ENCODE results near the gene PCDHB14.
"Not testable (repeated sequence)": the region's sequence is repeated elsewhere in the genome, so short reads cannot be mapped to it uniquely, and the experiment has no call there.

The PCDHB14 gene

DNA sequence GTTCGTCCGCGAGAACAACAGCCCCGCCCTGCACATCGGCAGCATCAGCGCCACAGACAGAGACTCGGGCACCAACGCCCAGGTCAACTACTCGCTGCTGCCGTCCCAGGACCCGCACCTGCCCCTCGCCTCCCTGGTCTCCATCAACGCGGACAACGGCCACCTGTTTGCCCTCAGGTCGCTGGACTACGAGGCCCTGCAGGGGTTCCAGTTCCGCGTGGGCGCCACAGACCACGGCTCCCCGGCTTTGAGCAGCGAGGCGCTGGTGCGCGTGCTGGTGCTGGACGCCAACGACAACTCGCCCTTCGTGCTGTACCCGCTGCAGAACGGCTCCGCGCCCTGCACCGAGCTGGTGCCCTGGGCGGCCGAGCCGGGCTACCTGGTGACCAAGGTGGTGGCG lies 12.9 kb upstream of the PCDHB14 start:
- not testable (repeated sequence) for DNase-seq (ENCODE audit: low read depth)

DNA sequence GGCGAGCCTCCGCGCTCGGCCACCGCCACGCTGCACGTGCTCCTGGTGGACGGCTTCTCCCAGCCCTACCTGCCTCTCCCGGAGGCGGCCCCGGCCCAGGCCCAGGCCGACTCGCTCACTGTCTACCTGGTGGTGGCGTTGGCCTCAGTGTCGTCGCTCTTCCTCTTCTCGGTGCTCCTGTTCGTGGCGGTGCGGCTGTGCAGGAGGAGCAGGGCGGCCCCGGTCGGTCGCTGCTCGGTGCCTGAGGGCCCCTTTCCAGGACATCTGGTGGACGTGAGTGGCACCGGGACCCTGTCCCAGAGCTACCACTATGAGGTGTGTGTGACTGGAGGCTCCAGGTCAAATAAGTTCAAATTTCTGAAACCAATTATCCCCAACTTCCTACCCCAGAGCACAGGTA lies 12.3 kb upstream of the PCDHB14 start:
- not testable (repeated sequence) for DNase-seq (ENCODE audit: low read depth)

DNA sequence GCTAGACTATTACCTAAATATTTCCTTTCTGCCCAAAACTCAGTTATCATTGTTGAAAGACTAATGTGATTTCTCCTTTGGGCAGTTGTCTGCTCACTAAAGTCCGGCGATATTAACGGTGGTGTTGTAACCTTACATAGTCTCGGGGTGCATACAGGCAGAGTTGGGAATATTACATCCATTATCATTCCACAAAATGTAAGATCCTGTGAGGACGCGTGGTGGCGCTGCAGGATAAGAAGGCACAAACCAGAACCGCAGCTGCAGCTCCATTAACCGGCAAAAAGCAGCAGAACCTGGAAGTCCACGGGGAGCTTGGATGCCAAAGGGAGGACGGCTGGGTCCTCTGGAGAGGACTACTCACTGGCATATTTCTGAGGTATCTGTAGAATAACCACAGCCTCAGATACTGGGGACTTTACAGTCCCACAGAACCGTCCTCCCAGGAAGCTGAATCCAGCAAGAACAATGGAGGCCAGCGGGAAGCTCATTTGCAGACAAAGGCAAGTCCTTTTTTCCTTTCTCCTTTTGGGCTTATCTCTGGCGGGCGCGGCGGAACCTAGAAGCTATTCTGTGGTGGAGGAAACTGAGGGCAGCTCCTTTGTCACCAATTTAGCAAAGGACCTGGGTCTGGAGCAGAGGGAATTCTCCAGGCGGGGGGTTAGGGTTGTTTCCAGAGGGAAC lies 9.3 kb upstream of the PCDHB14 start, which contains the start of gene PCDHB13:
TSS of gene PCDHB13 (plus strand) at position 264 of the 684 bp plus-strand sequence. CDS start at position 469, 205 bp downstream.
- DNase-seq (ENCODE audit: low read depth), result peak; percentile 19

DNA sequence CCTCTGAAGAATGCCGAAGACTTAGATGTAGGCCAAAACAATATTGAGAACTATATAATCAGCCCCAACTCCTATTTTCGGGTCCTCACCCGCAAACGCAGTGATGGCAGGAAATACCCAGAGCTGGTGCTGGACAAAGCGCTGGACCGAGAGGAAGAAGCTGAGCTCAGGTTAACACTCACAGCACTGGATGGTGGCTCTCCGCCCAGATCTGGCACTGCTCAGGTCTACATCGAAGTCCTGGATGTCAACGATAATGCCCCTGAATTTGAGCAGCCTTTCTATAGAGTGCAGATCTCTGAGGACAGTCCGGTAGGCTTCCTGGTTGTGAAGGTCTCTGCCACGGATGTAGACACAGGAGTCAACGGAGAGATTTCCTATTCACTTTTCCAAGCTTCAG lies 8.6 kb upstream of the PCDHB14 start:
- DNase-seq (ENCODE audit: low read depth), result not testable (repeated sequence)

DNA sequence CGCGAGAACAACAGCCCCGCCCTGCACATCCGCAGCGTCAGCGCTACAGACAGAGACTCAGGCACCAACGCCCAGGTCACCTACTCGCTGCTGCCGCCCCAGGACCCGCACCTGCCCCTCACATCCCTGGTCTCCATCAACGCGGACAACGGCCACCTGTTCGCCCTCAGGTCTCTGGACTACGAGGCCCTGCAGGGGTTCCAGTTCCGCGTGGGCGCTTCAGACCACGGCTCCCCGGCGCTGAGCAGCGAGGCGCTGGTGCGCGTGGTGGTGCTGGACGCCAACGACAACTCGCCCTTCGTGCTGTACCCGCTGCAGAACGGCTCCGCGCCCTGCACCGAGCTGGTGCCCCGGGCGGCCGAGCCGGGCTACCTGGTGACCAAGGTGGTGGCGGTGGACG lies 7.6 kb upstream of the PCDHB14 start:
- DNase-seq (ENCODE audit: low read depth), result not testable (repeated sequence)

DNA sequence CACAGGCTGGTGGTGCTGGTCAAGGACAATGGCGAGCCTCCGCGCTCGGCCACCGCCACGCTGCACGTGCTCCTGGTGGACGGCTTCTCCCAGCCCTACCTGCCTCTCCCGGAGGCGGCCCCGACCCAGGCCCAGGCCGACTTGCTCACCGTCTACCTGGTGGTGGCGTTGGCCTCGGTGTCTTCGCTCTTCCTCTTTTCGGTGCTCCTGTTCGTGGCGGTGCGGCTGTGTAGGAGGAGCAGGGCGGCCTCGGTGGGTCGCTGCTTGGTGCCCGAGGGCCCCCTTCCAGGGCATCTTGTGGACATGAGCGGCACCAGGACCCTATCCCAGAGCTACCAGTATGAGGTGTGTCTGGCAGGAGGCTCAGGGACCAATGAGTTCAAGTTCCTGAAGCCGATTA lies 7.1 kb upstream of the PCDHB14 start:
- DNase-seq (ENCODE audit: low read depth), result not testable (repeated sequence)

DNA sequence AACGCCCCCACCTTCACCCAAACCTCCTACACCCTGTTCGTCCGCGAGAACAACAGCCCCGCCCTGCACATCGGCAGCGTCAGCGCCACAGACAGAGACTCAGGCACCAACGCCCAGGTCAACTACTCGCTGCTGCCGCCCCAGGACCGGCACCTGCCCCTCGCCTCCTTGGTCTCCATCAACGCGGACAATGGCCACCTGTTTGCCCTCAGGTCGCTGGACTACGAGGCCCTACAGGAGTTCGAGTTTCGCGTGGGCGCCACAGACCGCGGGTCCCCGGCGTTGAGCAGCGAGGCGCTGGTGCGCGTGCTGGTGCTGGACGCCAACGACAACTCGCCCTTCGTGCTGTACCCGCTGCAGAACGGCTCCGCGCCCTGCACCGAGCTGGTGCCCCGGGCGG lies 1.7 kb downstream of the PCDHB14 start:
- not testable (repeated sequence) for DNase-seq (ENCODE audit: low read depth)

DNA sequence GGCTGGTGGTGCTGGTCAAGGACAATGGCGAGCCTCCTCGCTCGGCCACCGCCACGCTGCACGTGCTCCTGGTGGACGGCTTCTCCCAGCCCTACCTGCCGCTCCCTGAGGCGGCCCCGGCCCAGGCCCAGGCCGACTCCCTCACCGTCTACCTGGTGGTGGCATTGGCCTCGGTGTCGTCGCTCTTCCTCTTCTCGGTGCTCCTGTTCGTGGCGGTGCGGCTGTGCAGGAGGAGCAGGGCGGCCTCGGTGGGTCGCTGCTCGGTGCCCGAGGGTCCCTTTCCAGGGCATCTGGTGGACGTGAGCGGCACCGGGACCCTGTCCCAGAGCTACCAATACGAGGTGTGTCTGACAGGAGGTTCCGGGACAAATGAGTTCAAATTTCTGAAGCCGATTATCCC lies 2.3 kb downstream of the PCDHB14 start:
- DNase-seq (ENCODE audit: low read depth), result not testable (repeated sequence)

DNA sequence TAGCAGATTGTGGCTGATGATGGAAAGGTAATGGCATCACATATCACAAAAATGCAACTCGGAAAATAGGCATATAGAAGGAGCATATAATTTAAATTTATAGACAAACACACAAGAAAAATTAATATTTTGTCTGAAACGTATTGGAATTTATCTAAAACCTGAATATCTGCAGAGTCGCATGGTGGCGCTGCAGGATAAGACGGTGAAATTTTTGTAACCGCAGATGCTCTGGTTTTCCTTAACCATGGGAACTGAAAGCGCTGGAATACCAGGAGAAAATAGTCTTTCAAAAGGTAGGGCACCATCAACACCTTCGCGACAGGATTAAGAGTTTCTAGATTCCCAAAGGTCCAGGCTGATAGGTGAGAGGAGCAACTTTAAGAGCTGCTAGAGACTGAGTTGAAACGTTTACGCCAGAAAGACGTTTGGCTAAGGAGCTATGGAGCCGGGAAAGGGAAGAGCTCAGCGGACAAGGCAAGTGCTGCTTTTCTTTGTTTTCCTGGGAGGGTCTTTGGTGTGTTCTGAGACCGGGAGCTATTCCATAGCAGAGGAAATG lies 11.0 kb downstream of the PCDHB14 start:
- peak; percentile 2 for DNase-seq (ENCODE audit: low read depth)

DNA sequence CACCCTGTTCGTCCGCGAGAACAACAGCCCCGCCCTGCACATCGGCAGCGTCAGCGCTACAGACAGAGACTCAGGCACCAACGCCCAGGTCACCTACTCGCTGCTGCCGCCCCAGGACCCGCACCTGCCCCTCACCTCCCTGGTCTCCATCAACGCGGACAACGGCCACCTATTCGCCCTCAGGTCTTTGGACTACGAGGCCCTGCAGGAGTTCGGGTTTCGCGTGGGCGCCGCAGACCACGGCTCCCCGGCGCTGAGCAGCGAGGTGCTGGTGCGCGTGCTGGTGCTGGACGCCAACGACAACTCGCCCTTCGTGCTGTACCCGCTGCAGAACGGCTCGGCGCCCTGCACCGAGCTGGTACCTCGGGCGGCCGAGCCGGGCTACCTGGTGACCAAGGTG lies 12.8 kb downstream of the PCDHB14 start:
- not testable (repeated sequence) for DNase-seq (ENCODE audit: low read depth)

DNA sequence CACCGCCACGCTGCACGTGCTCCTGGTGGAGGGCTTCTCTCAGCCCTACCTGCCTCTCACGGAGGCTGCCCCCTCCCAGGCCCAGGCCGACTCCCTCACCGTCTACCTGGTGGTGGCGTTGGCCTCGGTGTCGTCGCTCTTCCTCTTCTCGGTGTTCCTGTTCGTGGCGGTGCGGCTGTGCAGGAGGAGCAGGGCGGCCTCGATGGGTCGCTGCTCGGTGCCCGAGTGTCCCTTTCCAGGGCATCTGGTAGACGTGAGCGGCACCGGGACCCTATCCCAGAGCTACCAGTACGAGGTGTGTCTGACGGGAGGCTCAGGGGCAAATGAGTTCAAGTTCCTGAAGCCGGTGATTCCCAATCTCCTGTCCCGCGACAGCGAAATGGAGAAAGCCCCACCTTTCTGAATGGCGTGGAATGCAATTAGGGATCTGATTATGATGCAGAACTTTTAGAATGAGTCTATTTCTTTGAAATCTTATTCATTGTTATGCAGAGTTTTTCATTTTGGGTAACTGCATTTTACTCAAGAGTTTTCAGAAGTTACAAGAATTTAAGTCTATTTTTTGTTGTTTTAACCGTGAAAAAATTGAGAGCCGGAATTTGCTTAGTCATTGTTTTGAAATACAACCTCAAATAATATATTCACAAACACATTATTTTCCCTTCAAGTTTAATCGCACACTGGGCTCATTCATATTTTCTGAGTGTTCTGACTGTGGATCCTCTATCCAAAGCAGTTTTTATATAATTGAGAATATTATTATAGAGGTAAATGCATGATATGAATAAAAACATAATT lies 13.6 kb downstream of the PCDHB14 start:
- DNase-seq (ENCODE audit: low read depth), result no peak

DNA sequence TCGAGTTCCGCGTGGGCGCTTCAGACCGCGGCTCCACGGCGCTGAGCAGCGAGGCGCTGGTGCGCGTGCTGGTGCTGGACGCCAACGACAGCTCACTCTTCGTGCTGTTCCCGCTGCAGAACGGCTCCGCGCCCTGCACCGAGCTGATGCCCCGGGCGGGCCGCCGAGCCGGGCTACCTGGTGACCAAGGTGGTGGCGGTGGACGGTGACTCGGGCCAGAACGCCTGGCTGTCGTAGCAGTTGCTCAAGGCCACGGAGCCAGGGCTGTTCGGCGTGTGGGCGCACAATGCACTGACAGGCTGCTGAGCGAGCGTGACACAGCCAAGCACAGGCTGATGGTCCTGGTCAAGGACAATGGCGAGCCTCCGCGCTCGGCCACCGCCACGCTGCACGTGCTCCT lies 18.4 kb downstream of the PCDHB14 start:
- DNase-seq (ENCODE audit: low read depth), result no peak

DNA sequence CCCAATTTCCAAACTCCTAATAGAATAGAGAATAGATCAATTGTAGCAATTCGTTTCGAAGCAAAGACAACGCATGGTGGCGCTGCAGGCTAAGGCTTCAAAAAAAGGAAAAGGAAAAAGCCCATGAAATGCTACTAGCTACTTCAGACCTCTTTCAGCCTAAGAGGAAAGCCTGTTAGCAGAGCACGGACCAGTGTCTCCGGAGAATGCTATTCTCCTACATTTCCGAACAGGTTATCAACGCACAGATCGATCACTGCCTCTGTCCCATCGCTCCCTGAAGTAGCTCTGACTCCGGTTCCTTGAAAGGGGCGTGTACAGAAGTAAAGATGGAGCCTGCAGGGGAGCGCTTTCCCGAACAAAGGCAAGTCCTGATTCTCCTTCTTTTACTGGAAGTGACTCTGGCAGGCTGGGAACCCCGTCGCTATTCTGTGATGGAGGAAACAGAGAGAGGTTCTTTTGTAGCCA lies 22.1 kb downstream of the PCDHB14 start, which contains the start of gene PCDHB15:
TSS of gene PCDHB15 (plus strand) at position 146 of the 468 bp plus-strand sequence. CDS start at position 330, 184 bp downstream.
- DNase-seq (ENCODE audit: low read depth), result no peak

DNA sequence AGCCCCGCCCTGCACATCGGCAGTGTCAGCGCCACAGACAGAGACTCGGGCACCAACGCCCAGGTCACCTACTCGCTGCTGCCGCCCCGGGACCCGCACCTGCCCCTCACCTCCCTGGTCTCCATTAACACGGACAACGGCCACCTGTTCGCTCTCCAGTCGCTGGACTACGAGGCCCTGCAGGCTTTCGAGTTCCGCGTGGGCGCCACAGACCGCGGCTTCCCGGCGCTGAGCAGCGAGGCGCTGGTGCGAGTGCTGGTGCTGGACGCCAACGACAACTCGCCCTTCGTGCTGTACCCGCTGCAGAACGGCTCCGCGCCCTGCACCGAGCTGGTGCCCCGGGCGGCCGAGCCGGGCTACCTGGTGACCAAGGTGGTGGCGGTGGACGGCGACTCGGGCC lies 23.8 kb downstream of the PCDHB14 start:
- DNase-seq (ENCODE audit: low read depth), result not testable (repeated sequence)

DNA sequence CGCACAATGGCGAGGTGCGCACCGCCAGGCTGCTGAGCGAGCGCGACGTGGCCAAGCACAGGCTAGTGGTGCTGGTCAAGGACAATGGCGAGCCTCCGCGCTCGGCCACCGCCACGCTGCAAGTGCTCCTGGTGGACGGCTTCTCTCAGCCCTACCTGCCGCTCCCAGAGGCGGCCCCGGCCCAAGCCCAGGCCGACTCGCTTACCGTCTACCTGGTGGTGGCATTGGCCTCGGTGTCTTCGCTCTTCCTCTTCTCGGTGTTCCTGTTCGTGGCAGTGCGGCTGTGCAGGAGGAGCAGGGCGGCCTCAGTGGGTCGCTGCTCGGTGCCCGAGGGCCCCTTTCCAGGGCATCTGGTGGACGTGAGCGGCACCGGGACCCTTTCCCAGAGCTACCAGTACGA lies 24.3 kb downstream of the PCDHB14 start:
- not testable (repeated sequence) for DNase-seq (ENCODE audit: low read depth)

DNA sequence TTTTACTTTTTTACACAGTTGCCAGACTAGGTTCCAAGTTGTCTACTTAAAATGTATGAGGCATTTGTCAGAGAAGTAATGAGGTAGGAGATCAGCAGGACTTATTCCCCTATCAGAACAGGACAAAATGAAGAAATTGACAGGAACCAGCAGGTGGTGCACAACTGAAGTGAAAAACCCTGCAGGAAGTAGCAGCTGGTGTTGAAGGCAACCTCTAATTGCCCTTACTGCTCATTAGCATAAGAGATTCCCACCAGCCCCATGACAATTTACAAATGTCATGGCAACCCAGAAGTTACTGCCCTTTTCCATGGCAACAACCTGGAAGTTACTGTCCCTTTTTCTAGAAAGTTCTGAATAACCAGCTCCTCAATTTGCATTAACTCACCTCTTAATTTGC lies 27.4 kb downstream of the PCDHB14 start:
- no peak for DNase-seq (ENCODE audit: low read depth)

DNA sequence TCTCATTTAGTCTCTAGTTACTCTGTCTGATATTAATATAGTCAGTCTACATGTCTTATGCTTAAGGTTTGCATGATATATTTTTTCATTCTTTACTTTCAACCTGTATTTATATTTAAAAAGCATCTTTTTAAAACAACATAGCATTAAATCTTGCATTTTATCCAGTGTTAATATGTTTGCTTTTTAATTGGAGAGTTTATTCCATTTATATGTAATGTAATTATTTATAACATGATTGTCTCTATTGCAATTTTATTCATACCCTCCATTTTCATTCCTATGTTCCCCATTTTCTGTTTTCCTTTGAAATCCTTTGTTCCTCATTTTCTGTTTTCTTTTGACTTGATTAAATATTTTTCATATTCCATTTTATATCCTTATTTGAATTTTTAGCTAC lies 35.3 kb downstream of the PCDHB14 start:
- DNase-seq (ENCODE audit: low read depth), result no peak

DNA sequence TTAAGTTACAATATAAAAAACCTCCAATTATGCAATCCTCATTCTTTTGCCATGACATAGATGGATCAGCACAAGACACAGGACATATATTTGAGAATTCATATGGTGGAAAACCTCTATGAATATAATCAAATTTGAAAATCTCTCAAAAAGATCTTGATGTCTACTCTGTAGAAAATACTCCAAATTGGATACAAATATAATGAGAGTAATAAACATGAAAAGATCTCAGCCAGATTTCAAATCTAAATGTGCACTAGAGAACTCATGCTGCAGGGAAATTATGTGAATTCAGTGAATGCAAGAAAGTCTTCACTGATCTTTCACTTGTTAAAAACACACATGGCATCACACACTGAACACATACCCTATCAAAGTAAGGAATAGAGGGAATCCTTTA lies 35.8 kb downstream of the PCDHB14 start:
- DNase-seq (ENCODE audit: low read depth), result no peak

DNA sequence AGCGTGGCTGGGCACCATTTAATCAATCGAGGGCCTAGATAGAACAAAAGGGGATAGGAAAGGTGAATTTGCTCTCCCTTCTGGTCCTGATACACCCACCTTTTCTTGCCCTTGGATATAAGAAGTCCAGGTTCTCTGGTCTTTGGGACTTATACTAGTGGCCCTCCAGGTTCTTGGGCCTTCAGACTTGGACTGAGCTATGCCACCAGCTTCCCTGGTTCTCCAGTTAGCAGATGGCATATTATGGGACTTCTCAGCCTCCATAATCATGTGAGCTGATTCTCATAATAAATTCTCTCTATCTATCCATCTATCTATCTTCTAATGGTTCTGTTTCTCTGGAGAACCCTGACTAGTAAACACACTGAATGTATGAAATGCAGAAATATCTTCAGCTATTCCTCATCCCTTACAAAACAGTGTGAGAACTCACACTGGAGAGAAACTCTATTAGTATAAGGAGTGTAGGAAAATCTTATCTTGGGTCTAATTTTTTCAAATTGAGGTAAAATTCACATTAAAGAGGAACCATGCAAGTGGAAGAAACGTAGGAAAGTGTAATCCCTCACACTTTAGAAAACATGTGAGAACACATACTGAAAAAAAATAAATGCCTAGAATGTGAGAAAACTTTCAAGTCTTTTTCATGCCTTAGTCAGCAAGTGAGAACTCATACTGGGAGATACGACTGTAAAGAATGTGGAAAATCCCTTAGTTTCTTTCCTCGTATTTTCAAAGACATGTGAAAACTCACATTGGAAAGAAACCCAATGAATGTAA lies 37.5 kb downstream of the PCDHB14 start:
- peak; percentile 27 for DNase-seq (ENCODE audit: low read depth)

DNA sequence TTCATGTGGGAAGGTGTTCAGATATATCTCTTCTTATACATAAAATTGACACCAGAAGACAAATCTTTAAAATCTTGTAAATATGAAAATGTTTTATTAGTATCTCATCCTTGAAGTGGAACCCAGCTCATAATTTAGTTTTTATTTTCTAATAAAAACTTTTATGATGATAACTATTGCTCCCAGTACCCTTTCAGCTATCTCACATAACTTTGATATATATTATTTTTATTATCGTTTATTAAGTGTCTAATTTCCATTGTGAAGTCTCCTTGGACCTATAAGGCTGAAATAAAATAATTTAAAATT lies 38.0 kb downstream of the PCDHB14 start:
- no peak for DNase-seq (ENCODE audit: low read depth)

DNA sequence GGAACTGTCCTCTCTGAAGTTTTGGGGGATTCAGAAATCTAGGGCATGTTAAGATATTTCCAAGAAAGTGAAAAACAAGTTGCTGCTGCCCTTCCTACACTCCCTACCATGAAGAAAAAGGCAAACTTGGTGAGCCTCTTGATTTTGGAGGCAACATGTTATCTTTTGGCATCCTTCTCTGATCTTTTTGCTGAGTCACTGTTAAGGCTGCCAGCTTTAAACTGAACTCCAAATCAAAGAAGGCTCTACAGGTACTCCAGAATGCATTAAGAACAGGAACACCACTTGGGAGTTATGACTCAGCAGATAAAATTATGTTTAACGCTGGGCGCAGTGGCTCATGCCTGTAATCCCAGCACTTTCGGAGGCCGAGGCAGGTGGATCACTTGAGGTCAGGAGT lies 46.1 kb downstream of the PCDHB14 start:
- DNase-seq (ENCODE audit: low read depth), result no peak

DNA sequence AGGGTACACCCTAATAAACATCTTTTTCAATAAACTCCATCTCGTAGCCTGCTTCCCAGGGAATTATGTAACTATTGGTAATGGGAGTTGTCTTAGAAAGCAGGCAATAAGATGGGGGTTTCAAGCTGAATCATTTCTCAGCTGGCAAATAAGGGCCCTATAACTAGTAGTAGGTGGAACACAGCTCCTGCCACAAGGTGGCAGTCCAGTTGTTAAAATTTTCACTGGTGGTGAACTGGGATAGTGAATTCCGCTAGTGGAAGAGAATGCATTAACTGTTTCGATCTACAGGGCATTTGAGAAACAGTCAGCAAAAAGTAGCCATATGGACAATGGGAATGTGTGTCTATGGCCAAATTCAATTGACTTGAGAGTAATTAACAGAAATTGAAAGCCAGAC lies 49.8 kb downstream of the PCDHB14 start:
- no peak for DNase-seq (ENCODE audit: low read depth)

Measured in amniotic epithelial cell (primary cell).